Measurements from ENCODE around the gene PIRT.

Gene PIRT

GRCh38 chr17:10790491-10791401 lies 47.1 kb downstream of the PIRT start:
- no peak for DNase-seq (ENCODE audit: low read depth in 2 of 2, low spot score in 1 of 2)

- no peak for DNase-seq (ENCODE audit: low read depth in 2 of 2, low spot score in 1 of 2)
These were observed 48.1 kb downstream of the PIRT start for GRCh38 chr17:10789694-10790271.

- DNase-seq (ENCODE audit: low read depth in 2 of 2, low spot score in 1 of 2): no peak
These were observed 50.4 kb downstream of the PIRT start for GRCh38 chr17:10787306-10788045.

- no peak for DNase-seq (ENCODE audit: low read depth in 2 of 2, low spot score in 1 of 2)
These were observed 52.6 kb downstream of the PIRT start for GRCh38 chr17:10785295-10785694.

- DNase-seq (ENCODE audit: low read depth in 2 of 2, low spot score in 1 of 2): no peak
These were observed 58.3 kb downstream of the PIRT start for GRCh38 chr17:10779609-10780008.

- DNase-seq (ENCODE audit: low read depth in 2 of 2, low spot score in 1 of 2): no peak
These were observed 60.0 kb downstream of the PIRT start for GRCh38 chr17:10777890-10778289.

GRCh38 chr17:10777131-10777807 lies 60.6 kb downstream of the PIRT start:
- DNase-seq (ENCODE audit: low read depth in 2 of 2, low spot score in 1 of 2): no peak

GRCh38 chr17:10776381-10776780 lies 61.5 kb downstream of the PIRT start:
- DNase-seq (ENCODE audit: low read depth in 2 of 2, low spot score in 1 of 2): no peak

- no peak for DNase-seq (ENCODE audit: low read depth in 2 of 2, low spot score in 1 of 2)
These were observed 62.0 kb downstream of the PIRT start for GRCh38 chr17:10775740-10776356.

- DNase-seq (ENCODE audit: low read depth in 2 of 2, low spot score in 1 of 2): no peak
These were observed 62.8 kb downstream of the PIRT start for GRCh38 chr17:10775058-10775457.

GRCh38 chr17:10773391-10773790 lies 64.5 kb downstream of the PIRT start:
- DNase-seq (ENCODE audit: low read depth in 2 of 2, low spot score in 1 of 2): no peak

Data from stimulated activated CD8-positive, alpha-beta memory T cell treated with anti-CD3 and anti-CD28 coated beads, Interleukin-4, amount 100 ng/mL, for 4 hours (primary cell).